Measurements from ENCODE around the gene SLC7A9. TPM values are rescaled to one million over a fixed set of nuclear protein-coding genes. Genes with fewer than 3 reads are reported as not detected.

SLC7A9 gene
- 1 to 10 TPM in 1 of 2 donors, not detected in 1; 3.0 TPM for total RNA-seq

DNA sequence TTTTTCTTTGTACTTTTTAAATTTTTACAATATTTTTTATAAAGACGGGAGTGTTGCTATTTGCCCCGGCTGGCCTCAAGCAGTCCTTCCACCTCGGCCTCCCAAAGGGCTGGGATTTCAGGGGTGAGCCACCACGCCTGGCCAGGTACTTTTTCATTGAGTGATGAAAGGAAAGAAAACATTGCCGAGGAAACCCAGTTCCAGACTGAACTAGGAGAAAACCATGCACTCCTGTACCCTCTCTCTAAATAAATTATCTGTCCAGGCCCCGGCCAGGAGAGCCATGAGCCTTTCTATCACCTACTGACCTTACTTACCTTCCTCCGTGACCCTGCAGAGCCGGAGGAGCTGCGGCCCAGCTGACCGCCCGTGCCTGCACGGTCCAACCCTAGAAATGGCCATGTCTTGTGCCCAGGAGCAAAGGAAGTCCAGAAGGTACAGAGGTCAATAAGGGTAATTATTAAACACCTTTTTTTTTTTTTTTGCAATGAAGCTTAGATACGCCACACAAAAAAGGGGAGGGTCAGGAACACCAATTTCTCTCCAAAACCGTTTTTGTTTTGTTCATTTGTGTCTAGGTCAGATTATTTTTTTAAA is at the start of gene SLC7A9:
TSS of gene SLC7A9 (minus strand) at position 399 of the 597 bp plus-strand sequence. CDS start 1,233 bp downstream, outside the sequence.
- Histone ChIP-seq H3K9ac (ENCODE audit: low read depth in 2 of 2, low read length in 2 of 2) (no peak within 1 kb of the TSS), H3K36me3 (no peaks in the 10 kb centered on the region), H3K27ac (no peak within 1 kb of the TSS), H3K9me3 (no peaks in the 10 kb centered on the region), H3K4me1 (no peaks in the 10 kb centered on the region), H3K4me3 (no peak within 1 kb of the TSS), H3K27me3 (no peaks in the 10 kb centered on the region)
- TF ChIP-seq, protein P1, sequence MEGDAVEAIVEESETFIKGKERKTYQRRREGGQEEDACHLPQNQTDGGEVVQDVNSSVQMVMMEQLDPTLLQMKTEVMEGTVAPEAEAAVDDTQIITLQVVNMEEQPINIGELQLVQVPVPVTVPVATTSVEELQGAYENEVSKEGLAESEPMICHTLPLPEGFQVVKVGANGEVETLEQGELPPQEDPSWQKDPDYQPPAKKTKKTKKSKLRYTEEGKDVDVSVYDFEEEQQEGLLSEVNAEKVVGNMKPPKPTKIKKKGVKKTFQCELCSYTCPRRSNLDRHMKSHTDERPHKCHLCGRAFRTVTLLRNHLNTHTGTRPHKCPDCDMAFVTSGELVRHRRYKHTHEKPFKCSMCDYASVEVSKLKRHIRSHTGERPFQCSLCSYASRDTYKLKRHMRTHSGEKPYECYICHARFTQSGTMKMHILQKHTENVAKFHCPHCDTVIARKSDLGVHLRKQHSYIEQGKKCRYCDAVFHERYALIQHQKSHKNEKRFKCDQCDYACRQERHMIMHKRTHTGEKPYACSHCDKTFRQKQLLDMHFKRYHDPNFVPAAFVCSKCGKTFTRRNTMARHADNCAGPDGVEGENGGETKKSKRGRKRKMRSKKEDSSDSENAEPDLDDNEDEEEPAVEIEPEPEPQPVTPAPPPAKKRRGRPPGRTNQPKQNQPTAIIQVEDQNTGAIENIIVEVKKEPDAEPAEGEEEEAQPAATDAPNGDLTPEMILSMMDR (IDR thresholded peaks at IDR 0.05): no peak
- no peak for DNase-seq
- intact Hi-C loops (cut with DNase I): no loop called here

DNA sequence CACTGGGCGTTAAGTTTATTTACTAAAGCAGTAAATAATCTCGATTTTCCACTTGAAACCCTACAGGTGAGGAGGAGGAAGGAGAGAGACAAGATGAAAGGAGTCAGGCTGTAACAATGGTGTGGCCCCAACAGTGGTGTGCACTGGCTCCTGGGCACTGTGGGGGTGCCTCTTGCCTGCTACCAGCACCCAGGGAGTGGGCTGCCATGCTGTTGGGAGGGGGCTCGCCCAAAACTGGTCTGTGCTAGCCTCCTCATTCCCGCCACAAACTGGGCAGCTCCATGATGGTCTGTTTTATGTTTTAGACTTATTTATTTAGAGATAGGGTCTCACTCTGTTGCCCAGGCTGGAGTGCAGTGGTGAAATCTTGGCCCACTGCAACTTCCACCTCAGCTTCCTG is 49.8 kb upstream of the SLC7A9 start:
- intact Hi-C loops (cut with DNase I): no loop called here
- no peak overlapping the region for H3K4me3 ChIP-seq
- H3K36me3 ChIP-seq: no peaks in the 10 kb centered on the region
- no peaks in the 10 kb centered on the region for H3K9me3 ChIP-seq
- TF ChIP-seq, protein P1 (IDR thresholded peaks at IDR 0.05): no peak
- H3K27me3 ChIP-seq: no peaks in the 10 kb centered on the region
- no peak overlapping the region for H3K27ac ChIP-seq
- H3K9ac ChIP-seq (ENCODE audit: low read depth in 2 of 2, low read length in 2 of 2): no peak overlapping the region
- no peaks in the 10 kb centered on the region for H3K4me1 ChIP-seq
- DNase-seq: no peak

DNA sequence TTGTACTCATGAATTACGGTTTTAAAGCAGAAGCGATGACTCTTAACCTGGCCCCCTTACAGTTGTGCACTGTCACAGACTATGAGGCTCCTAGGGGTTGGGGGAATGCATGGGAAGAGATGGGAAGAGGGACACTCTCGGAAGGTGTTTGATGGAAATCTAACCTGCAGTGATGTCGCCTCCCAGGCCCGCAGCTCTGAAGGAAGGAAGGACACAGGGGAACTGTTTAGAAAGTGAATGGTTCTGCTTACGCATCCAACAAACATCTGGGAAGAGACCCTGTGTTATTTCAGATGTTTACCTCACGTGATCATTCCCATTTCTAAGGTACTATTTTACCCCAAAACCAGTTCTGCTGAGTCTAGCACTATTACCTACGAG is 48.0 kb upstream of the SLC7A9 start:
- no peaks in the 10 kb centered on the region for H3K27me3 ChIP-seq
- no peaks in the 10 kb centered on the region for H3K36me3 ChIP-seq
- intact Hi-C loops (cut with DNase I): no loop called here

DNA sequence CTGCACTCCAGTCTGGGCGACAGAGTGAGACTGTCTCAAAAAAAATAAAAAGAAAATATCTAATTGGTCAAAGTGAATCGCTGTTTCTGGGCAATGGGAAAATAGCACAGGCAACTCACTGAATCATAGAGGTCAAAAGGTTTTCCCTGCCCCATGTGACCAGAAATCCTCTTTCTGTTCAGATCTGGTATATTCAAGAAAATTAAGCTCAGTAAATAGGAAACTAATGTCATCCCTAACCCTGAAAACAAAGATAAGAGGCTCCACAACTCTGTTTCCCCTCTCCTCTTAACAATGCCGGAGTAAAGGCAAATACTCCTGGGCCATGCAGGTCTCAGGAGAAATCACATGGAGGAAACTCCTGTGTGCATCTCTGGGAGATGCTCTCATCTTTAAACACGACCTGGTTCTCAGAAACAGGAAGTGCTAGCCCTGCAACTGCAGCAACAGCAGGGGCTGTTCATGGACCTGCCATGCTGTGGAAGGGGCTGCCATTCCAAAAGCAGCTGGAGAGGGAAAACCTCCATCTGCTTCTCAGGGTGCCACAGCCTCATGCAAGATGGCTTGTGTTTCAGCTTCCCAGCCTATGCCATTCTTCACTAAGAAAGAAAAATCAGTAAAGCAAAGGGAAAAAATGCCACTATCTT is 47.5 kb upstream of the SLC7A9 start:
- no peak overlapping the region for H3K4me3 ChIP-seq
- TF ChIP-seq, protein P1 (IDR thresholded peaks at IDR 0.05): no peak
- no peak for DNase-seq
- H3K36me3 ChIP-seq: no peaks in the 10 kb centered on the region
- H3K9me3 ChIP-seq: no peaks in the 10 kb centered on the region
- H3K27me3 ChIP-seq: no peaks in the 10 kb centered on the region
- intact Hi-C loops (cut with DNase I): no loop called here
- no peak overlapping the region for H3K9ac ChIP-seq (ENCODE audit: low read depth in 2 of 2, low read length in 2 of 2)
- H3K4me1 ChIP-seq: no peaks in the 10 kb centered on the region
- H3K27ac ChIP-seq: no peak overlapping the region

More for the DNA sequence above, 48.0 kb upstream of the SLC7A9 start:
- no peaks in the 10 kb centered on the region for H3K4me1 ChIP-seq
- H3K9me3 ChIP-seq: no peaks in the 10 kb centered on the region
- no peak overlapping the region for H3K9ac ChIP-seq (ENCODE audit: low read depth in 2 of 2, low read length in 2 of 2)
- no peak overlapping the region for H3K27ac ChIP-seq
- TF ChIP-seq, protein P1 (IDR thresholded peaks at IDR 0.05): no peak
- no peak for DNase-seq
- H3K4me3 ChIP-seq: no peak overlapping the region

DNA sequence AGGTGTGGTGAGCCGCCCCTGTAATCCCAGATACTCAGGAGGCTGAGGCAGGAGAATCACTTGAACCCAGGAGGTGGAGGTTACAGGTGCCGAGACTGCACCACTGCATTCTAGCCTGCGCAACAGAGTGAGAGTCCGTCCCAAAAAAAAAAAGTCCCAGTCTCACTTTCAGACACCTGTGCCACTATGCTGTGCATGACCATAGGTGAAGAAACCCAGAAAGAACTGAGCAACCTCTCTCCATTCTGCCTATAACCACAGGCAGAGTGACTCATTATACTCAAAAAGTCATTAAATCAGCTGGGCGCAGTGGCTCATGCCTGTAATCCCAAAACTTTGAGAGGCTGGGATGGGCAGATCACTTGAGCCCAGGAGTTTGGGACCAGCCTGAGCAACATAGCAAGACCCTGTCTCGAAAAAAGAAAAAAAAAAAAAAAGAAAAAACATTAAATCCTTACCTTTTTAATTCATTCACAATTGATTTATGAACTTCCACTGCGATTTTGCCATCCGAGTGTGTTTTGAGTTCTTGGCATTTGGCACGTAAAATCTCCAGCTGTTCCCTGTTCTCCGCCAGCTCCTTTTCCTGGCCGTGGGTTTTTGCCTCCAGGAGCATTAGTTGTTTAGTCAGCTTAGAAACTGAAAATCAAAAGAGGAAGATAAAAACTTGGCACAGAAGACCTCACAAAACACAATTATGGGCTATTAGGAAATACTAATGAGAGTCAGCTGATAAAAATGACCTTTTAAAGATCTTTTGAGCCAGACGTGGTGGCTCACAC is 45.5 kb upstream of the SLC7A9 start:
- H3K27me3 ChIP-seq: no peaks in the 10 kb centered on the region
- no peak overlapping the region for H3K27ac ChIP-seq
- H3K9ac ChIP-seq (ENCODE audit: low read depth in 2 of 2, low read length in 2 of 2): no peak overlapping the region
- no peaks in the 10 kb centered on the region for H3K36me3 ChIP-seq
- TF ChIP-seq, protein P1 (IDR thresholded peaks at IDR 0.05): no peak
- intact Hi-C loops (cut with DNase I): no loop called here
- no peak overlapping the region for H3K4me3 ChIP-seq
- no peak for DNase-seq
- no peaks in the 10 kb centered on the region for H3K4me1 ChIP-seq
- H3K9me3 ChIP-seq: no peaks in the 10 kb centered on the region
